ENCODE data around the gene AP3B1.

Gene AP3B1

GRCh38 chr5:78326930-78327329 is 32.4 kb upstream of the AP3B1 start:
- no peak overlapping the region for H3K4me3 ChIP-seq (replicated peaks; ENCODE audit: insufficient read depth, low read length)
- no peak overlapping the region for H3K27ac ChIP-seq (replicated peaks)
- TF ChIP-seq POLR2AphosphoS5 (IDR thresholded peaks at IDR 0.05; ENCODE audit: low read depth) (no peak), REST (IDR thresholded peaks at IDR 0.05; ENCODE audit: insufficient replicate concordance, low read depth) (no peak), SPI1 (IDR thresholded peaks at IDR 0.05; ENCODE audit: borderline replicate concordance, low read depth) (no peak), GABPA (IDR thresholded peaks at IDR 0.05; ENCODE audit: low read depth) (no peak)
- TF ChIP-seq, protein P1, sequence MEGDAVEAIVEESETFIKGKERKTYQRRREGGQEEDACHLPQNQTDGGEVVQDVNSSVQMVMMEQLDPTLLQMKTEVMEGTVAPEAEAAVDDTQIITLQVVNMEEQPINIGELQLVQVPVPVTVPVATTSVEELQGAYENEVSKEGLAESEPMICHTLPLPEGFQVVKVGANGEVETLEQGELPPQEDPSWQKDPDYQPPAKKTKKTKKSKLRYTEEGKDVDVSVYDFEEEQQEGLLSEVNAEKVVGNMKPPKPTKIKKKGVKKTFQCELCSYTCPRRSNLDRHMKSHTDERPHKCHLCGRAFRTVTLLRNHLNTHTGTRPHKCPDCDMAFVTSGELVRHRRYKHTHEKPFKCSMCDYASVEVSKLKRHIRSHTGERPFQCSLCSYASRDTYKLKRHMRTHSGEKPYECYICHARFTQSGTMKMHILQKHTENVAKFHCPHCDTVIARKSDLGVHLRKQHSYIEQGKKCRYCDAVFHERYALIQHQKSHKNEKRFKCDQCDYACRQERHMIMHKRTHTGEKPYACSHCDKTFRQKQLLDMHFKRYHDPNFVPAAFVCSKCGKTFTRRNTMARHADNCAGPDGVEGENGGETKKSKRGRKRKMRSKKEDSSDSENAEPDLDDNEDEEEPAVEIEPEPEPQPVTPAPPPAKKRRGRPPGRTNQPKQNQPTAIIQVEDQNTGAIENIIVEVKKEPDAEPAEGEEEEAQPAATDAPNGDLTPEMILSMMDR (IDR thresholded peaks at IDR 0.05; ENCODE audit: insufficient read depth, low read length), result no peak
- no peak for DNase-seq (ENCODE audit: low read depth in 1 of 2, low spot score in 1 of 2)
- no peaks in the 10 kb centered on the region for H3K27me3 ChIP-seq (ENCODE audit: insufficient read depth, poor library complexity, severe bottlenecking)

- TF ChIP-seq GABPA (IDR thresholded peaks at IDR 0.05; ENCODE audit: low read depth) (no peak), REST (IDR thresholded peaks at IDR 0.05; ENCODE audit: insufficient replicate concordance, low read depth) (no peak), SPI1 (IDR thresholded peaks at IDR 0.05; ENCODE audit: borderline replicate concordance, low read depth) (no peak), POLR2AphosphoS5 (IDR thresholded peaks at IDR 0.05; ENCODE audit: low read depth) (no peak)
- TF ChIP-seq, protein P1 (IDR thresholded peaks at IDR 0.05; ENCODE audit: insufficient read depth, low read length), result no peak
- DNase-seq (ENCODE audit: low read depth in 1 of 2, low spot score in 1 of 2), result no peak
- Histone ChIP-seq H3K4me3 (replicated peaks; ENCODE audit: insufficient read depth, low read length) (no peak overlapping the region), H3K27ac (replicated peaks) (no peak overlapping the region), H3K27me3 (ENCODE audit: insufficient read depth, poor library complexity, severe bottlenecking) (no peaks in the 10 kb centered on the region)
These were observed 28.7 kb upstream of the AP3B1 start for GRCh38 chr5:78323241-78323640.

DNA sequence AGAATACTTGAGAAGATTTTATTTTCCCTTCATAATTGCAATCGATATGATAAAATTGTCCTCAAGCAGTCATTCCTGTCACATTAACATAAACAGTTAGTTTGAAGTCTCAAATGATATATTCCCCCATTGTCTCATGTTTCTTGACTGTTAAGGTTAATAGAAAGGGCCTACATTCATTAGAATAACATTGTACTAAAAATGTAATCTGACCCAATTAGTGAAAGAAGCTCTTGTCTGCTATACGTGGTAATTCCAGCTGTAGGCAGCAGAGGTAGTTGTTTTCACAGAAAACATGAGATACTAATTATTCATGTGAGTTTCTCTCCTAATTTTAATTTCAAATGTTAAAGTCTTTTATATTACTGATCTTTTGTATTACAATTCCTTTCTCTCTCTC is 25.9 kb upstream of the AP3B1 start:
- H3K4me3 ChIP-seq (replicated peaks; ENCODE audit: insufficient read depth, low read length), result no peak overlapping the region
- no peak for DNase-seq (ENCODE audit: low read depth in 1 of 2, low spot score in 1 of 2)
- TF ChIP-seq REST (IDR thresholded peaks at IDR 0.05; ENCODE audit: insufficient replicate concordance, low read depth) (no peak), POLR2AphosphoS5 (IDR thresholded peaks at IDR 0.05; ENCODE audit: low read depth) (no peak), GABPA (IDR thresholded peaks at IDR 0.05; ENCODE audit: low read depth) (no peak)
- TF ChIP-seq, protein P1 (IDR thresholded peaks at IDR 0.05; ENCODE audit: insufficient read depth, low read length), result no peak
- H3K27me3 ChIP-seq (ENCODE audit: insufficient read depth, poor library complexity, severe bottlenecking), result no peaks in the 10 kb centered on the region
- no peak overlapping the region for H3K27ac ChIP-seq (replicated peaks)
